ENCODE results near the gene GLIPR1L1. TPM values are rescaled to one million over a fixed set of nuclear protein-coding genes. Genes with fewer than 3 reads are reported as not detected.

GLIPR1L1 gene
- total and polyA plus RNA-seq, 5 donors: not detected

DNA sequence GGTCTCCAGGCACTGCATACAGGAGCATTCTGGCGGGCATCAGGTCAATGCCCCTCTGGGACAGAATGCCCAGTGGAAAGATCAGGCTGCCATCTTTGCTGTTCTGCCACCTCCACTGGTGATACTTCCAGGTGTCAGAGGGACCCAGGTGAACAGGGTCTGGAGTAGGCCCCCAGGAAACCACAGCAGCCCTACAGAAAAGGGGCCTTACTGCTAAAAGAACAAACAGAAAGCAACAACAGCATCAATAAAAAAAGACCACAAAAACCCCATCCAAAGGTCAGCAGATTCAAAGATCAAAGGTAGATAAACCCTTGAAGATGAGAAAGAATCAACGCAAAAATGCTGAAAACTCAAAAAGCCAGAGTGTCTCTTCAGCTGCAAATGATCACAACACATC is 15.9 kb downstream of the GLIPR1L1 start:
- 81% methylated on average over 2 of the region's 2 CpGs for WGBS
- intact Hi-C loops (cut with DNase I): no loop called here
- no peaks in the 10 kb centered on the region for H3K4me1 ChIP-seq (ENCODE audit: control insufficient read depth, insufficient read depth, low read length)

DNA sequence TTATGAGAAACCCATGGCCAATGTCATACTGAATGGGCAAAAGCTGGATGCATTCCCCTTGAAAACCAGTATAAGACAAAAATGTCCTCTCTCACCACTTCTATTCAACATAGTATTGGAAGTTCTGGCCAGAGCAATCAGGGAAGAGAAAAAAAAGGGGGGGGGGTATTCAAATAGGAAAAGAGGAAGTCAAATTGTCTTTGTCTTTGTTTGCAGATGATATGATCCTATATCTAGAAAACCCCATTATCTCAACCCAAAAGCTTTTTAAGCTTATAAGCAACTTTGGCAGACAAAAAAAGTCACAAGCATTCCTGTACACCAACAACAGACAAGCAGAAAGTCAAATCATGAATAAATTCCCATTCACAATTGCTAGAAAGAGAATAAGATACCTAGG is 19.5 kb downstream of the GLIPR1L1 start:
- ATAC-seq (no peak), DNase-seq (no peak)
- Histone ChIP-seq H3K4me3 (ENCODE audit: low read length) (no peak overlapping the region), H3K27ac (ENCODE audit: low read length) (no peak overlapping the region), H3K27me3 (ENCODE audit: control insufficient read depth, insufficient read depth) (no peaks in the 10 kb centered on the region), H3K4me1 (ENCODE audit: control insufficient read depth, insufficient read depth, low read length) (no peaks in the 10 kb centered on the region), H3K9me3 (ENCODE audit: control insufficient read depth, low read length) (no peaks in the 10 kb centered on the region)
- intact Hi-C loops (cut with DNase I): no loop called here

More for the DNA sequence above, 15.9 kb downstream of the GLIPR1L1 start:
- DNase-seq: no peak
- Histone ChIP-seq H3K27ac (ENCODE audit: low read length) (no peak overlapping the region), H3K9me3 (ENCODE audit: control insufficient read depth, low read length) (no peaks in the 10 kb centered on the region), H3K4me3 (ENCODE audit: low read length) (no peak overlapping the region), H3K27me3 (ENCODE audit: control insufficient read depth, insufficient read depth) (no peaks in the 10 kb centered on the region)
- no peak for ATAC-seq

DNA sequence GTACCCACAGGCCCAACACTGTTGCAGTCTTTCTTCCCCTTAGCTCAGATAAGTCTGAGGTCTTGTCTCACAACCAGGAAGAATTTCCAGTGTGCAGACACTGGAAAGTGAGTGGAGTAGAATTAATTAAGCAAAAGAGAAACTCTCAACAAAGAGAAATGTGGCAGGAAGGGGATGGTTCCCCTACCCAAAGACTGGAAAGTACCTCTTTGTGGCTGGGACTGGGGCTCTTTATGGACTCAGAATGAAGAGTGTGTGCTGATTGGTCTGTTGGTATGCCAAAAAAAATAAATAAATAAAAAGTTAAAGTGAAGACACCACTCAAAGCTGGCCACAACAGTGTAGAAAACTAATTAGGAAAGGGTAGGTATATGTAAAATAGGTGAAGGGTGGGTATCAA is 26.4 kb downstream of the GLIPR1L1 start:
- Histone ChIP-seq H3K4me3 (ENCODE audit: low read length) (no peak overlapping the region), H3K4me1 (ENCODE audit: control insufficient read depth, insufficient read depth, low read length) (no peaks in the 10 kb centered on the region), H3K9me3 (ENCODE audit: control insufficient read depth, low read length) (no peaks in the 10 kb centered on the region), H3K27me3 (ENCODE audit: control insufficient read depth, insufficient read depth) (no peaks in the 10 kb centered on the region), H3K27ac (ENCODE audit: low read length) (no peak overlapping the region)
- intact Hi-C loops (cut with DNase I): no loop called here
- DNase-seq: no peak
- no peak for ATAC-seq

DNA sequence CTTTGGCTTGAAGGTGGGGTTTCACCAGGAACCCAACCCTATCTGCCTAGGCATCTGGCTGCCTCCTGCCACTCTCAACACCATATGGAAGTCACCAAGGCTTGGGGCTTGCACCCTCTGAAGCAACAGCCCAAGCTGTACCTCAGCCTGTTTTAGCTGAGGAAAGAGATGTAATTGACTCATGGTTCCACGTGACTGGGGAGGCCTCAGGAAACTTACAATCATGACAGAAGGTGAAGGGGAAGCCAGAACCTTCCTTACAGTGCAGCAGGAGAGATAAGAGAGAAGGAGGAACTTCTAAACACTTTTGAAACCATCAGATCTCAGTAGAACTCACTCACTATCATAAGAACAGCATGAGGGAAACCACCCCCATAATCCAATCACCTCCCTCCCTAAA is 26.9 kb downstream of the GLIPR1L1 start:
- Histone ChIP-seq H3K27me3 (ENCODE audit: control insufficient read depth, insufficient read depth) (no peaks in the 10 kb centered on the region), H3K4me1 (ENCODE audit: control insufficient read depth, insufficient read depth, low read length) (no peaks in the 10 kb centered on the region), H3K9me3 (ENCODE audit: control insufficient read depth, low read length) (no peaks in the 10 kb centered on the region), H3K4me3 (ENCODE audit: low read length) (no peak overlapping the region), H3K27ac (ENCODE audit: low read length) (no peak overlapping the region)
- WGBS: 40% methylated on average over 1 of the region's 1 CpG
- DNase-seq (no peak), ATAC-seq (no peak)
- intact Hi-C loops (cut with DNase I): no loop called here

DNA sequence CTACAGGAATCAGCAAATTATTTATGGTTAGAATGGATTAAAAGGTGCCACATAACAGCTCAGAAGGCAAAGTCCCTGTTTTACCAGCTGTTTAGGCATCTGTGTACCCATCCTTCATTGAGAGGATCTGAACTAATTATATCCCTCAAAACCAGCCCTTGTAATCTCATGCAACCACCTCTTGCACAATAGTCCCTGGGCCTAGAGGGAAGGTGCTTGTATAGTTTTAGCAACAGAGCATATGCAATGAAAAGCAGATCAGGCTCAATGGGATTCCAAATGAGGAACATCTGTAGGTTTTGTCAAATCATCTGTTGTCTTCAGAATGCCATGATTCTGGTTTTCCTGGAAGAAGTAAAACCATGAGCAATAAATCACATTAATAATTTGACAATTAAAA is 30.4 kb downstream of the GLIPR1L1 start:
- intact Hi-C loops (cut with DNase I): no loop called here
- Histone ChIP-seq H3K27me3 (ENCODE audit: control insufficient read depth, insufficient read depth) (no peaks in the 10 kb centered on the region), H3K4me1 (ENCODE audit: control insufficient read depth, insufficient read depth, low read length) (no peaks in the 10 kb centered on the region), H3K27ac (ENCODE audit: low read length) (no peak overlapping the region), H3K4me3 (ENCODE audit: low read length) (no peak overlapping the region), H3K9me3 (ENCODE audit: control insufficient read depth, low read length) (no peaks in the 10 kb centered on the region)
- ATAC-seq: peak; percentile 74 to 78
- no peak for DNase-seq

DNA sequence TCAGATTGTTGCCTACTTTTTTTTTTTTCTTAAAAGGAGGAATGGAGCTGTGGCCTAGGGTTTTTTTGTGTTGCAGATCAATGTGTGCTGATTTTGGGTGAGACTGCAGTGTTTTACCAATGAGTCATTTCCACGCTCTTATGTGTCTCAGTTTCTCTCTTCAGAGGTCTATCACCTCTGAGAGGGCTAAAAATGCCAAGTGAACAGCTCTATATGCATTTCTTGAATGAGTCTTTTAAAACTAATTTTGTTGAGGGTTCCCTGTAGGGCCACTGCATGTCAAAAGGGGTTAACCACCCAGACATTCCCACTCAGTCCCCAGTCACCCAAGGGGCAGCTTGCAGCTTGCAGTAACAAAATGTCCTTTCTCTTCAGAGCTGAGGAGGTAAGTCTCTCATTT is 32.2 kb downstream of the GLIPR1L1 start:
- no peak for DNase-seq
- H3K27ac ChIP-seq (ENCODE audit: low read length): no peak overlapping the region
- no peaks in the 10 kb centered on the region for H3K9me3 ChIP-seq (ENCODE audit: control insufficient read depth, low read length)
- no peaks in the 10 kb centered on the region for H3K27me3 ChIP-seq (ENCODE audit: control insufficient read depth, insufficient read depth)
- ATAC-seq: no peak
- H3K4me1 ChIP-seq (ENCODE audit: control insufficient read depth, insufficient read depth, low read length): no peaks in the 10 kb centered on the region
- intact Hi-C loops (cut with DNase I): no loop called here
- 97% methylated on average over 1 of the region's 1 CpG for WGBS
- H3K4me3 ChIP-seq (ENCODE audit: low read length): no peak overlapping the region

DNA sequence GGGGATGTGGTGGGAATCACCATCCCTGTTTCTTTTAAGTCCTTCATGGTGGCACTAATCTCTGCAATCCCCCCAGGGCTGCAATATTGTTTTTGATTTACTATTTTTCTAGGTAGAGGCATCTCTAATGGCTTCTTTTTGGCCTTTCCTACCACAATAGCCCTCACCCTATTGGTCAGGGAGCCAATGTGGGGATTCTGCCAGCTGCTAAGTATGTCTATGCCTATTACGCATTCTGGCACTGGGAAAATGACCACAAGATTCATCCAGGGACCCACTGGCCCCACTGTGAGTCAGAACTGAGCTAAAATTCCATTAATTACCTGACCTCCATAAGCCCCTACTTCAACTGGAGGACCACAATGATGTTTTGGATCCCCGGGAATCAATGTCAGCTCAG is 40.5 kb downstream of the GLIPR1L1 start:
- no peak for DNase-seq
- intact Hi-C loops (cut with DNase I): no loop called here

DNA sequence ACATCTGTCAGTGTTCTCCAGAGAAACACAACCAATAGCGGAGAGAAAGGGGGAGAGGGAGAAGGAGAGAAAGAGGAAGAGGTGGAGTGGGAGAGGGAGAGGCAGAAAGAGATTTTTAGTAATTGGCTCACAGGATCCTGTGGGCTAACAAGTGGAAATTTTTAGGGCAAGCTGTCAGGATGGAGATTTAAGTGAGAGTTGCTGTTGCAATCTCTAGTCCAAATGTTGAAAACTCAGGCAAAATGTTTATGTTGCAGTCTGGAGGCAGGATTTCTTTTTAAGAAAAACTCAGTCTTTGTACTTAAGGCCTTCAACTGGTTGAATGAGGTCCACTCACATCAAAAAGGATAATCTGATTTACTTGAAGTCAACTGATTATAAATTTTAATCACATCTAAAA is 43.9 kb downstream of the GLIPR1L1 start:
- H3K27ac ChIP-seq (ENCODE audit: low read length): no peak overlapping the region
- no peaks in the 10 kb centered on the region for H3K9me3 ChIP-seq (ENCODE audit: control insufficient read depth, low read length)
- DNase-seq: no peak
- no peaks in the 10 kb centered on the region for H3K27me3 ChIP-seq (ENCODE audit: control insufficient read depth, insufficient read depth)
- no peak for ATAC-seq
- WGBS: 90% methylated on average over 1 of the region's 1 CpG
- intact Hi-C loops (cut with DNase I): no loop called here
- H3K4me1 ChIP-seq (ENCODE audit: control insufficient read depth, insufficient read depth, low read length): no peaks in the 10 kb centered on the region
- H3K4me3 ChIP-seq (ENCODE audit: low read length): no peak overlapping the region

More for the DNA sequence above, 40.5 kb downstream of the GLIPR1L1 start:
- Histone ChIP-seq H3K4me1 (ENCODE audit: control insufficient read depth, insufficient read depth, low read length) (no peaks in the 10 kb centered on the region), H3K27ac (ENCODE audit: low read length) (no peak overlapping the region), H3K27me3 (ENCODE audit: control insufficient read depth, insufficient read depth) (no peaks in the 10 kb centered on the region), H3K4me3 (ENCODE audit: low read length) (no peak overlapping the region), H3K9me3 (ENCODE audit: control insufficient read depth, low read length) (no peaks in the 10 kb centered on the region)
- no peak for ATAC-seq
- WGBS: 94% methylated on average over 2 of the region's 2 CpGs

DNA sequence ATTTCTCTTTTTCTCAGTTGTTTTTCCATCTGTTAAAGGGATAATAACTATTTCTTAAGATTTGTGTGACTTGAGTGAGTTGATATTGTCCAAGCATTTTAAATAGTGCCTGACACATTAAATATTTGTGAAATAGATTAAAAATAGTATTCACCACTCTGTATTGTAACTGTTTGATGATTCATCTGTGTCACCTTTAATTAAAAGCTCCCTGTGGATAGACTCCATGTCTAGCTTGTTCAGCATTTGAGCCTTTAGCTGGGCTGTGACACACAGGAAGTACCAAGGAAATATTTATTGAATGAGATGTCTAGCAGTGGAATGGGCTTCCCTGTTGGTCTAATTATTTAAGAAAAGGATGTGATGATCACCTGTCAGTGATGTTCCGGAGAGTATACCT is 54.6 kb downstream of the GLIPR1L1 start:
- Histone ChIP-seq H3K27ac (ENCODE audit: low read length) (no peak overlapping the region), H3K4me3 (ENCODE audit: low read length) (no peak overlapping the region), H3K4me1 (ENCODE audit: control insufficient read depth, insufficient read depth, low read length) (no peaks in the 10 kb centered on the region), H3K27me3 (ENCODE audit: control insufficient read depth, insufficient read depth) (no peaks in the 10 kb centered on the region), H3K9me3 (ENCODE audit: control insufficient read depth, low read length) (no peaks in the 10 kb centered on the region)
- WGBS: 82% methylated on average over 1 of the region's 1 CpG
- intact Hi-C loops (cut with DNase I): loop anchor here in 2 of 4 donors (5.0 to 10.0 kb wide), 2 partner anchors 57 to 96 kb away; partner anchors contain the start of genes CAPS2 (in 1 of the 2), GLIPR1 (in 1 of the 2) and GLIPR1L1 (in 1 of the 2)
- DNase-seq: no peak
- ATAC-seq: no peak

DNA sequence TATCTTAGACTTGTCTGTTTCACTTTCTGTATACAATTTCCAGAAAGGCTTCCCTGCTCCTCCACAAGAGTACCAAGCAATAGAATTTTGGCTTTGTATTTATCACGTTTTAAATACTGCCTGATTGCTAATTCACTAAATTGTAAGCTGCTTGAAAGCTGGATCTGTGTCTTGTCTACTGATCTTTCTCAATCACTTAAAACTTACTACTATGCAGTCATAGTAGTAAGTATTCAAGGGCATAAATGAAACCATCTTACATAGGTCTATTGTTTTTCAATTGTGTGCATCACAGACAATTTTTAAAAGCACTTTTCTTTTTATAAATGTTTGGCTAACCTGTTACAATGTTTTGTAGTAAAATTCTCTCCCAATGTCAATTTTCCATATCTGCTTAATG is 55.2 kb downstream of the GLIPR1L1 start:
- intact Hi-C loops (cut with DNase I): loop anchor here in 2 of 4 donors (5.0 to 10.0 kb wide), 2 partner anchors 57 to 95 kb away; partner anchors contain the start of genes CAPS2 (in 2 of the 2), GLIPR1 (in 2 of the 2) and GLIPR1L1 (in 2 of the 2)
- no peaks in the 10 kb centered on the region for H3K4me1 ChIP-seq (ENCODE audit: control insufficient read depth, insufficient read depth, low read length)
- DNase-seq (no peak), ATAC-seq (no peak)
- 15% methylated on average over 1 of the region's 1 CpG for WGBS
- no peak overlapping the region for H3K27ac ChIP-seq (ENCODE audit: low read length)
- no peaks in the 10 kb centered on the region for H3K9me3 ChIP-seq (ENCODE audit: control insufficient read depth, low read length)
- H3K27me3 ChIP-seq (ENCODE audit: control insufficient read depth, insufficient read depth): no peaks in the 10 kb centered on the region
- H3K4me3 ChIP-seq (ENCODE audit: low read length): peak overlapping the region; percentile 65

DNA sequence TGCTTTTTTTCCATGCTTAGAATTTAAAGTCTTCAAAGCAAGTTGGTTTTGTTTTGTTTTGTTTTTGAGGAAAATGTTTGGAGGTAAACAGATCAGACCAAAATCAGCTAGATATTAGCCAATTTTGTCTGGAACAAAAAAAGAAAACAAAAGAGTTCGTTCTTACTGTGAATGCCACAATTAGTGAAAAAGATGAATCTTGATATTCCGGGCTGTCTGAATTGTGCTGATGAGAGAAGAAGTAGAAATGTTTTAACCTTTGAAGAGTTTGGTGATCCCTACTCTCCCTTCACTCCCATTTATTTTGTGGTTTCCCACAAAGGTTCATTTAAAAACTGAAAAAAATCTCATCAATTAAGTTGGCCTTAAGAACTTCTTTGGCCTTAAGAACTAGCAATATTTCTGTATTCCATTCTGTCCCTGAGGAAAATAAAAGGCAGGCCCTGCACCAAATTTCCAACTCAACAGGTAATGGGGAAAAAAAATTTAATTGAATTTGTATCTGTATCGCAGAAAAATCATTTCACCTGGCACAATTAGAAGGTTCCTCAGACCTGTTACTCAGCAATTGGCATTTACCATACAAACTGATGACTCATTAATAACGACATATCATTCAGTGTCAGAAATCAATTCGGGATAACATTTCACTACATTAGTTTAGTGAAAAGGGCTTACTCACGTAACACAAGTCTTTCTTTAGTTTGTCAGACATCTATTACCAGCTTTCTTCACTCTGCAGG is 55.9 kb downstream of the GLIPR1L1 start:
- no peak for DNase-seq
- intact Hi-C loops (cut with DNase I): loop anchor here in 2 of 4 donors (5.0 to 10.0 kb wide), 2 partner anchors 58 to 94 kb away; partner anchors contain the start of genes CAPS2 (in 1 of the 2), GLIPR1 (in 1 of the 2) and GLIPR1L1 (in 1 of the 2)
- no peak overlapping the region for H3K27ac ChIP-seq (ENCODE audit: low read length)
- H3K4me3 ChIP-seq (ENCODE audit: low read length): peak overlapping the region; percentile 65
- whole genome bisulfite sequencing: 32% methylated on average over 6 of the region's 6 CpGs
- H3K4me1 ChIP-seq (ENCODE audit: control insufficient read depth, insufficient read depth, low read length): no peaks in the 10 kb centered on the region
- peak in 1 of 2 donors; percentile 15 for ATAC-seq
- H3K27me3 ChIP-seq (ENCODE audit: control insufficient read depth, insufficient read depth): no peaks in the 10 kb centered on the region
- no peaks in the 10 kb centered on the region for H3K9me3 ChIP-seq (ENCODE audit: control insufficient read depth, low read length)
